Osteocyte (in vitro differentiated cells): ENCODE data around the gene GRM7. TPM values are rescaled to one million over a fixed set of nuclear protein-coding genes. Genes with fewer than 3 reads are reported as not detected.

Experiments
- DNase-seq: peaks from one replicate; pipeline ENCODE4 v3.0.0; 2021; ENCODE audit warnings: mixed read lengths; ENCODE audit not compliant: unreplicated experiment; ENCODE audit errors: extremely low spot score
- H3K27ac Mint-ChIP-seq: one replicate; pipeline ENCODE4 v1.8.0; 2021; ENCODE audit warnings: mild to moderate bottlenecking, mixed read lengths; ENCODE audit not compliant: unreplicated experiment
- H3K27me3 Mint-ChIP-seq: one replicate; pipeline ENCODE4 v1.8.0; 2021; ENCODE audit warnings: mixed read lengths; ENCODE audit not compliant: unreplicated experiment
- H3K36me3 Mint-ChIP-seq: one replicate; pipeline ENCODE4 v1.8.0; 2021; ENCODE audit warnings: mixed read lengths; ENCODE audit not compliant: unreplicated experiment
- H3K4me1 Mint-ChIP-seq: one replicate; pipeline ENCODE4 v1.8.0; 2021; ENCODE audit warnings: mixed read lengths; ENCODE audit not compliant: unreplicated experiment
- H3K4me3 Mint-ChIP-seq: one replicate; pipeline ENCODE4 v1.8.0; 2021; ENCODE audit warnings: mild to moderate bottlenecking, moderate library complexity, mixed read lengths; ENCODE audit not compliant: unreplicated experiment
- H3K9me3 Mint-ChIP-seq: one replicate; pipeline ENCODE4 v1.8.0; 2021; ENCODE audit warnings: mixed read lengths; ENCODE audit not compliant: unreplicated experiment
- CTCF ChIP-seq: fragments of 200-600 bp; sonication (generic); IDR thresholded peaks from 2 replicates; pipeline ENCODE4 v1.5.0; 2021; ENCODE audit warnings: antibody characterized with exemption, mild to moderate bottlenecking, moderate library complexity
- total RNA-seq: library from RNA; stranded (reverse); gene quantifications from 2 replicates; pipeline ENCODE4 v1.2.1, GENCODE V29; 2021

The GRM7 gene
- total RNA-seq, 1 donor from 2014 or later: not detected

GRCh38 chr3:7188551-7188950 lies 327.6 kb downstream of the GRM7 start:
- Mint-ChIP-seq H3K36me3 (no peaks in the 10 kb centered on the region), H3K9me3 (peaks cover 31% of the 10 kb centered on the region), H3K4me1 (no peaks in the 10 kb centered on the region), H3K4me3 (no peak overlapping the region), H3K27ac (no peak overlapping the region), H3K27me3 (no peaks in the 10 kb centered on the region)
- no peak for DNase-seq
- TF ChIP-seq CTCF: no peak

- H3K4me1 Mint-ChIP-seq: no peaks in the 10 kb centered on the region
- H3K9me3 Mint-ChIP-seq: peaks cover 29% of the 10 kb centered on the region
- H3K36me3 Mint-ChIP-seq: no peaks in the 10 kb centered on the region
- H3K27me3 Mint-ChIP-seq: no peaks in the 10 kb centered on the region
- no peak overlapping the region for H3K4me3 Mint-ChIP-seq
- TF ChIP-seq CTCF: no peak
- H3K27ac Mint-ChIP-seq: no peak overlapping the region
- no peak for DNase-seq
These were observed 329.2 kb downstream of the GRM7 start for GRCh38 chr3:7190095-7190494.

- H3K9me3 Mint-ChIP-seq: peaks cover 27% of the 10 kb centered on the region
- no peaks in the 10 kb centered on the region for H3K27me3 Mint-ChIP-seq
- no peak for DNase-seq
- TF ChIP-seq CTCF: no peak
- H3K36me3 Mint-ChIP-seq: no peaks in the 10 kb centered on the region
- no peaks in the 10 kb centered on the region for H3K4me1 Mint-ChIP-seq
- H3K4me3 Mint-ChIP-seq: no peak overlapping the region
- no peak overlapping the region for H3K27ac Mint-ChIP-seq
These were observed 332.4 kb downstream of the GRM7 start for GRCh38 chr3:7193269-7193668.

GRCh38 chr3:7194071-7194835 lies 333.3 kb downstream of the GRM7 start:
- peaks cover 26% of the 10 kb centered on the region for H3K9me3 Mint-ChIP-seq
- no peak for TF ChIP-seq CTCF
- no peak for DNase-seq
- H3K4me1 Mint-ChIP-seq: no peaks in the 10 kb centered on the region
- no peaks in the 10 kb centered on the region for H3K36me3 Mint-ChIP-seq
- no peak overlapping the region for H3K27ac Mint-ChIP-seq
- H3K27me3 Mint-ChIP-seq: no peaks in the 10 kb centered on the region
- no peak overlapping the region for H3K4me3 Mint-ChIP-seq

- Mint-ChIP-seq H3K36me3 (no peaks in the 10 kb centered on the region), H3K4me1 (no peaks in the 10 kb centered on the region), H3K9me3 (peaks cover 27% of the 10 kb centered on the region), H3K27me3 (no peaks in the 10 kb centered on the region), H3K4me3 (no peak overlapping the region), H3K27ac (no peak overlapping the region)
- no peak for DNase-seq
- TF ChIP-seq CTCF: no peak
These were observed 335.0 kb downstream of the GRM7 start for GRCh38 chr3:7195934-7196333.
